ENCODE results near the gene RTEL1.
"Not testable (repeated sequence)": the region's sequence is repeated elsewhere in the genome, so short reads cannot be mapped to it uniquely, and the experiment has no call there.

The RTEL1 gene

GRCh38 chr20:63702036-63702665 lies 44.0 kb downstream of the RTEL1 start:
- DNase-seq = no peak

- no peak for DNase-seq
Observed at GRCh38 chr20:63702751-63703470, 44.8 kb downstream of the RTEL1 start.

DNA sequence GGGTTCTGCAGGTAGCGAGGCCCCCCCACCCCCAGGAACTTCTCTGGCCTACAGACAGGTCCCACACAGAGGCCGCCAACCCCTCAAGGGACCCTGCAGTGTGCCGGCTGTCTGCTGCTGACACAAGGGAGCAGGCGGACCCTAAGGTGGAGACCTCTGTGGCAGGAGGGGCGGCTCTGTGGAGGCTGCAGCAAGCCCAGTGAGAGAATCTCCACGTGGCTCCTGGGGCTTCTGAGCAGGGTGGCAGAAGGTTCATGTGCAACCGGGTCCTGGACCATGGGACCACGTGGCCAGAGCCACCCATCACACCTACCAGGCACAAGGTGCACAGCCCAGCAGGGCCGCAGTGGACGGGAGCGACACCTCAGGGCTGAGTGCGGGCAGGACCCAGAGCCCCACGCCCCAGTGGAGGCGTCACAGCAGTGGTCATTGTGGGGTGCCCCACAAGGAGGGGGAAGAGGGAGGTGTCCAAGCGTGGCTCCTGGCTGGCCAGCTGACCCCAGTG lies 45.4 kb downstream of the RTEL1 start:
- DNase-seq = no peak

GRCh38 chr20:63703976-63704748 lies 46.0 kb downstream of the RTEL1 start:
- no peak for DNase-seq

GRCh38 chr20:63704749-63705117 lies 46.6 kb downstream of the RTEL1 start:
- DNase-seq = no peak

- no peak for DNase-seq
Observed at GRCh38 chr20:63705232-63706026, 47.3 kb downstream of the RTEL1 start.

- no peak for DNase-seq
Observed at GRCh38 chr20:63706027-63706695, 48.0 kb downstream of the RTEL1 start.

DNA sequence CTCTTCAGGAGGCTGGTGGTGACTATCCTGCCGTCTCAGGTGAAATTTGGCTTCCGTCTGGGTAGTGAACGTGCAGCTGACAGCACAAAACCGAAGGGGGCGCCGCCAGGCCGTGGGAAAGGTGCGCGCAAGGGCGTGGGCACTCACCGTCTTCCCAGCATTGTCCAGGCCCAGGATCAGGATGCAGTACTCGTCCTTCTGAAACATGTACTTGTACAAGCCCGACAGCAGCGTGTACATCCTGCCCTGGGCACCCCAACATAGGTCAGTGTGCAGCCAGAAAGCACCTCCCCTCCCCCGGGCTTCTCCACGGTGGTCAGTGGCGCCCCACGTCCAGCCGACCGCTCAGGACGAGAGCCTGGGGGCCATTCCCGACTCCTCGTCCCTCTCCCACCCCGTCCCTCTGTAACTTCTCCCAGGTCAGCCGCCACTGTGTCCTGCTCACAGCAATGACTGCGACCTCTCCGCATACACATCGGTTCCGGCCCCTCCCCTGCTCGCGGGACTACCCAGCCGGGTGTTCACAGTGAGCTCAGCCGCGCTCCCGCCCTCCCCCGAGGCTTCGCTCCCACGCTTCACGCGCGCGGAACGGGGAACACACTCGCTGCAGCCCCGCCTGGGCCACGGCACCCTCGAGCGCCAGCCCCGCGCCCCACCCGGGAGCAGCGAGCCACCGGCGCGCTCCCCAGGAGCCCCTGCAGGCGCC lies 48.9 kb downstream of the RTEL1 start:
- no peak for DNase-seq

DNA sequence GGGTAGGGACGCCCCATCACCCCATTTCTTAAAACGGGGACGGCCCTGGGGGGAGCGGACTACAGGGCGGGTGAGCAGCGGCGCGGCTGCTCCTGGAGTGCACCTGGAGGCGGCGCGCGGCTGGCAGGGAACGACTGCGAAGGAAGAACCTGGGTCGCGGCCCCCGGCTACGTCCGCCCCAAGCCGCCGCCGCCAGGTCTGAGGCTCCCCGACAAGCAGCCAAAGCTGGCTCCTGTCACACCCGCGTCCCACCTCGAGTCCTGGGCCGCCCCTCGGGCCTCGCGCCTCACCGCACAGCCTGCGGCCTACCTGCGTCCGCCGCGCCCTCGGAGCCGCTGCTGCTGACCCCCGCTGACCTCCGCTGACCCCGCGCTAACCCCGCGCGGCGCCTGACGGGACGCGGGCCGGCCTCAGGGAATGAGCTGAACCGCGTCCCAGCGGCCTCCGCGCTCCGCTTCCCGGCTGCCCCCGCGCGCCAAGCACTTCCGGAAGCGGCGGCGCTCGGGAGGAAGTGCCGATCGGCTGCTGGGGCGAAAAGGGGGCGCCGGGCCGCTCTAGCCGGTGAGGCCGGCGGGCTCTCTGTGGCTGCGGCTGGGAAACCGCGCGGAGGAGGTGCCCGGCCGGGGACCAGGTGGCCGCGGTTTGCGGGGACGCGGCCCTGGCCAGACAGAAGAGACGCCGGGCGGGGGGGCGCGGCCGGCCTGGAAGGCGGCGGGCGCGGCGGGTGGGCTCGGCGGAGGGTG lies 49.6 kb downstream of the RTEL1 start, which contains the start of the genes ARFRP1 and ZGPAT:
ARFRP1 (minus strand) TSS at position 419 of the 743 bp plus-strand sequence. CDS start 885 bp downstream, outside the sequence.
ZGPAT (plus strand) TSS at position 482 of the 743 bp plus-strand sequence. CDS start 542 bp downstream, outside the sequence.
- DNase-seq = no peak

DNA sequence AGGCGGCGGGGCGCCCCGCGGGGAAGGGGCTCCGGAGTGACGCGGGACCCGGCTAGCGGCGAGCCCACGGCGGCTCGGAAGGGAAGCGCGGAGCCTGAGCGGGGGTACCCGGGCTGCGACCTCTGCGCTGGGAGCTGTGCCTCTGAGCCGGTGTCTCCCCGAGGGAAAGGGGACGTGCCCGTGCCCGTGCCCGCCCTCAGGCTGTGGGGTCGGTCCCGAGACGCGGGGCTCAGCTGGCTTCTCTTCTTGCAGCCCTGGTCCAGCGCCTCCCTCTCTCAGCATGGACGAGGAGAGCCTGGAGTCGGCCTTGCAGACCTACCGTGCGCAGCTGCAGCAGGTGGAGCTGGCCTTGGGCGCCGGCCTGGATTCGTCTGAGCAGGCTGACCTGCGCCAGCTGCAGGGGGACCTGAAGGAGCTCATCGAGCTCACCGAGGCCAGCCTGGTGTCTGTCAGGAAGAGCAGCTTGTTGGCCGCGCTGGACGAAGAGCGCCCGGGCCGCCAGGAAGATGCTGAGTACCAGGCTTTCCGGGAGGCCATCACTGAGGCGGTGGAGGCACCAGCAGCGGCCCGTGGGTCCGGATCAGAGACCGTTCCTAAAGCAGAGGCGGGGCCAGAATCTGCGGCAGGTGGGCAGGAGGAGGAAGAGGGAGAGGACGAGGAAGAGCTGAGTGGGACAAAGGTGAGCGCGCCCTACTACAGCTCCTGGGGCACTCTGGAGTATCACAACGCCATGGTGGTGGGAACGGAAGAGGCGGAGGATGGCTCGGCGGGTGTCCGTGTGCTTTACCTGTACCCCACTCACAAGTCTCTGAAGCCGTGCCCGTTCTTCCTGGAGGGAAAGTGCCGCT lies 50.4 kb downstream of the RTEL1 start:
- no peak for DNase-seq

DNA sequence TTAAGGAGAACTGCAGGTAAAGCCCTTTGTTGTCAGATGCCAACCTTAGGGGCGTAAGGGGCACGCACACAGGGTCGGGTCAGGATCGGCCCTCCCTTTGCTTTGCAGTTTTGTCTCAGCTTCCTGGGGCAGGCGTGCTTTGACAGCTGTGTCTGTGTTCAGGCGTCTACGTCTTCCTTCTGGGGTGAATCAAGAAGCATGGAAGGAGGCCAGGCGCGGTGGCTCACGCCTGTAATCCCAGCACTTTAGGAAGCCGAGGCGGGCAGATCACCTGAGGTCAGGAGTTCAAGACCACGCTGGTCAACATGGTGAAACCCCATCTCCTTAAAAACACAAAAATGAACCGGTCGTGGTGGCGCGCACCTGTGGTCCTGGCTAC lies 51.0 kb downstream of the RTEL1 start:
- DNase-seq = no peak

DNA sequence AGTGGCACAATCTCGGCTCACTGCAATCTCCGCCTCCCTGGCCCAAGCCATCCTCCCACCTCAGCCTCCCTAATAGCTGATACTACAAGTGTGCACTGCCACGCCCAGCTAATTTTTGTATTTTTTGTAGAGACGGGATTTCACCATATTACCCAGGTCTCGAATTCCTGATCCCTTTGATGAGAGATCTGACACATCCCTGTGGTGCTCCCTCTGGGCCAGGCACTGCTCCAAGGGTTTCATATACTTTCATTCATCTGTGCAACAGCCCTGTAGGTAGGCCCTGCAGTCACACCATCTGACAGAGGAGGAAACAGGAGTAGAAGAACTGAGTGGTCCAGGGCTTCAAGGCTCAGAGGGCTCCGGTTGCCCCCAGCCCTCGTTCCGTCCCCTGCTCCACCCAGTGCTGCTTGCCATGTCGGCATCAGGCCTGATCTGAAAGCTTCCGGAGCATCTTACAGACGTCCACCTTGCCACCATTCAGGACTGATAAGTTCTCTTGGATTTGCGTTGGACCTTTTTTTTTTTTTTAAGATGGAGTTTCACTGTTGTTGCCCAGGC lies 53.1 kb downstream of the RTEL1 start:
- no peak for DNase-seq

DNA sequence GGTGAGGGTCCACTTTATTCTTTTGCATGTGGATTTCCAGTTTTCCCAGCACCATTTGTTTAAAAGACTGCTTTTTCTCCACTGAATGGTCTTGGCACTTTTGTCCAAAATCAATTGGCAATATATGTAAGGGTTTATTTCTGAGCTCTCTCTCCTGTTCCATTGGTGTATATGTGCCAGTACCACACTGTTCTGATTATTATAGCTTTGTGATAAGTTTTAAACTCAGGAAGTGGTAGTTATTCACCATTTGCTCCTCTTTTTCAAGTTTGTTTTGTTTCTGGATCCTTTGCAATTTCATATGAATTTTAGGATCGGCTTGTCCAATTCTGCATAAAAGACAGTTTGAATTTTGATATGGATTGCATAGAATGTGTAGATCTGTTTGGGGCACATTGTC lies 54.1 kb downstream of the RTEL1 start:
- DNase-seq = no peak

DNA sequence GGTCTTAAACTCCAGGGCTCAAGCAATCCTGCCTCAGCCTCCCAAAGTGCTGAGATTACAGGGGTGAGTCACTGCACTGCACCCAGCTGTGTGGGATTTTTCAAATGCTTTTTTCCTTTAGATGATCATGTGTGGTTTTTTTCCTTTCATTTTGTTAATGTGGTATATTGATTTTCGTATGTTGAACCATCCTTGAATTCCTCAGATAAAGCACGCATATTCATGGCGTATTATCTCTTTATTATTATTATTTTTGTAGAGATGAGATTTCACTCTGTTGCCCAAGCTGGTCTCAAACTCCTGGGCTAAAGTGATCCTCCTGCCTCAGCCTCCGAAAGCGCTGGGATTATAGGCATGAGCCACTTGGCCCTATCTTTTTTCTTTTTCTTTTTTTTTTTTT lies 56.7 kb downstream of the RTEL1 start:
- no peak for DNase-seq

DNA sequence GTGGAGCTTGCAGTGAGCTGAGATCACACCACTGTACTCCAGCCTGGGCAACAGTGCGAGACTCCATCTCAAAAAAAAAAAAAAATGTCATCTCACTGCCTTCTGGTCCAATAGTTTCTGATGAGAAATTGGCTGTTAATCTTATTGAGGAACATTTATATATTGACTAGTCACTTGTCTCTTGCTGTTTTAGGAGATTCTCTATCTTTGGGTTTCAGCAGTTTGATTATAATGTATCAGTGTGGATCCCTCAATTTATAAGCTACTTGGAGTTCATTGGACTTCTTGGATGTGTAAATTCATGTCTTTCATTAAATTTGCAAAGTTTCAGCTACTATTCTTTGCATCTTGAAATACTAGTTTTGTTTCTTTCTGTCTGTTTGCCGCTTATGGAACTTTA lies 60.9 kb downstream of the RTEL1 start:
- DNase-seq = no peak

DNA sequence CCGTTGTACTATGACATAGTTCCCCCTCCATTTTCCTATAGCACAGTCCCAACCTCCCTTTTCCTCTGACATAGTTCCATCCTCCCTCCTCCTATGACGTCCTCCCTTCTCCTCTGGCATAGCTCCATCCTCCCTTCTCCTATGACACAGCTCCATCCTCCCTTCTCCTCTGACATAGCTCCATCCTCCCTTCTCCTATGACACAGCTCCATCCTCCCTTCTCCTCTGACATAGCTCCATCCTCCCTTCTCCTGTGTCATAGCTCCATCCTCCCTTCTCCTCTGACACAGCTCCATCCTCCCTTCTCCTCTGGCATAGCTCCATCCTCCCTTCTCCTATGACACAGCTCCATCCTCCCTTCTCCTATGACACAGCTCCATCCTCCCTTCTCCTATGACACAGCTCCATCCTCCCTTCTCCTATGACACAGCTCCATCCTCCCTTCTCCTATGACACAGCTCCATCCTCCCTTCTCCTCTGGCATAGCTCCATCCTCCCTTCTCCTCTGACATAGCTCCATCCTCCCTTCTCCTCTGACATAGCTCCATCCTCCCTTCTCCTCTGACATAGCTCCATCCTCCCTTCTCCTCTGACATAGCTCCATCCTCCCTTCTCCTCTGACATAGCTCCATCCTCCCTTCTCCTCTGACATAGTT lies 65.0 kb downstream of the RTEL1 start:
- DNase-seq = not testable (repeated sequence)

GRCh38 chr20:63730189-63730733 lies 72.1 kb downstream of the RTEL1 start:
- not testable (repeated sequence) for DNase-seq

GRCh38 chr20:63731410-63731809 lies 73.3 kb downstream of the RTEL1 start:
- no peak for DNase-seq
